Measurements from ENCODE around the gene RAB31.
A peak's percentile ranks its signal among the peaks of the same experiment; 100 is the strongest.

Gene RAB31

GRCh38 chr18:9722691-9723090, 14.6 kb downstream of the RAB31 start:
- peak; percentile 55 to 86 for DNase-seq (ENCODE audit: low read depth in 1 of 2, low spot score in 1 of 2)
- no peak for TF ChIP-seq JUND (IDR thresholded peaks at IDR 0.05; ENCODE audit: low read depth)
- in situ Hi-C loops (cut with HindIII; ENCODE audit: low pct_unique_long_range_greater_than_20kb, low sequenced_read_pairs), result no loop called here

GRCh38 chr18:9724797-9725585, 16.9 kb downstream of the RAB31 start:
- in situ Hi-C loops (cut with HindIII; ENCODE audit: low pct_unique_long_range_greater_than_20kb, low sequenced_read_pairs), result no loop called here
- no peak for DNase-seq (ENCODE audit: low read depth in 1 of 2, low spot score in 1 of 2)
- TF ChIP-seq JUND (IDR thresholded peaks at IDR 0.05; ENCODE audit: low read depth), result no peak

DNA sequence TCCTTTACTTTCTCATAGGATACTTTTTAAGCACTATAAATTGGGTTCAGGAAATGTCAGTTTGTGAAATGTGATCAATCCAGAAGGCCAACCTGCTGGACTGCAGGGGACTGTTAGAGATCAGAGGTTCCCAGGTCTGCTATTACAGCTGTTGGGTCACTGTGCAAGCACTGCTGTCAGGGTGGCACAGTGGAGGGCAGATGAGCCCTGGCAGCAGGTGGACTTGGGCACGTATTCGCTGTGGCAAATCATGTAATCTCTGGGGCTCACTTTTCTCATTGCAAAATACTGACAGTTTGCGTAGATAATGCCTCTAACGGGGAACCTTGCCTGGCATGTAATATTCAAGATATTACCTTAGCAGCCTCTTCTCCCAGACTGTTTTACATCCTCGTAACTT, 18.1 kb downstream of the RAB31 start:
- in situ Hi-C loops (cut with HindIII; ENCODE audit: low pct_unique_long_range_greater_than_20kb, low sequenced_read_pairs), result no loop called here
- no peak for DNase-seq (ENCODE audit: low read depth in 1 of 2, low spot score in 1 of 2)
- TF ChIP-seq JUND (IDR thresholded peaks at IDR 0.05; ENCODE audit: low read depth), result no peak

DNA sequence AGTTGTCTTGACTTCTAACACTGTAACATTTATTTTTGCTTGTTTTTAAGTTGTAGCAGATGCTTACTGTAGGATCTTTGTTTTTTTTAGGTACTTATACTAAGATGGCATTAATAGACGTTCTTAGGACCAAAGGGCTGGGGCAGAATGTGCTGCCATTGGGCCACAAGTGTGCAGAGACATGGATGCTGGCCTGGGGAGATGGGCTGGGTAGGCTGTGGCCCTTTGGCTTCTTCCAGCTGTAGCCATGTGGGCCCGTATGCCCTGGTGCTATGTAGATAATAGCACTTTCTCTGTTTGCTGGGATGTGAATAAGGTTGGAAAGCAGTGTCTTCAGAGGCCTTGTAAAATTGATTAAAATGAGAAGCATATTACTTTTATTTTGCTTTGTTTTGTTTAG, 18.8 kb downstream of the RAB31 start:
- in situ Hi-C loops (cut with HindIII; ENCODE audit: low pct_unique_long_range_greater_than_20kb, low sequenced_read_pairs), result no loop called here
- no peak for TF ChIP-seq JUND (IDR thresholded peaks at IDR 0.05; ENCODE audit: low read depth)
- no peak for DNase-seq (ENCODE audit: low read depth in 1 of 2, low spot score in 1 of 2)

GRCh38 chr18:9730786-9731185, 22.7 kb downstream of the RAB31 start:
- in situ Hi-C loops (cut with HindIII; ENCODE audit: low pct_unique_long_range_greater_than_20kb, low sequenced_read_pairs), result no loop called here
- TF ChIP-seq JUND (IDR thresholded peaks at IDR 0.05; ENCODE audit: low read depth), result no peak
- no peak for DNase-seq (ENCODE audit: low read depth in 1 of 2, low spot score in 1 of 2)

DNA sequence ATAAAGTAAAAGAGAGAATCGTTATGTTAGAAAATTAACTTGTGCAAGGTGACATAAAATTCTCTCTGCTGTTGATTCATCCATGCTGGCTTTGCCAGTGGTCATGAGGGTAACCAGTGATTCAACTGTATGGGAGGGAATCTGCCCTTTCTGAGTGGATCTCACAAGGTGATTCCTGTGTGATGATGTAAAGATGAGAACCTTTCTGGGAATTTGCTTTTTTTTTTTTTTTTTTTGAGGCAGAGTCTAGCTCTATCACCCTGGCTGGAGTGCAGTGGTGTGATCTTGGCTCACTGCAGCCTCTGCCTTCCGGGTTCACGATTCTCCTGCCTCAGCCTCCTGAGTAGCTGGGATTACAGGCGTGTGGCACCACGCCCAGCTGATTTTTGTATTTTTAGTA, 23.3 kb downstream of the RAB31 start:
- DNase-seq (ENCODE audit: low read depth in 1 of 2, low spot score in 1 of 2), result no peak
- no peak for TF ChIP-seq JUND (IDR thresholded peaks at IDR 0.05; ENCODE audit: low read depth)
- in situ Hi-C loops (cut with HindIII; ENCODE audit: low pct_unique_long_range_greater_than_20kb, low sequenced_read_pairs), result no loop called here

DNA sequence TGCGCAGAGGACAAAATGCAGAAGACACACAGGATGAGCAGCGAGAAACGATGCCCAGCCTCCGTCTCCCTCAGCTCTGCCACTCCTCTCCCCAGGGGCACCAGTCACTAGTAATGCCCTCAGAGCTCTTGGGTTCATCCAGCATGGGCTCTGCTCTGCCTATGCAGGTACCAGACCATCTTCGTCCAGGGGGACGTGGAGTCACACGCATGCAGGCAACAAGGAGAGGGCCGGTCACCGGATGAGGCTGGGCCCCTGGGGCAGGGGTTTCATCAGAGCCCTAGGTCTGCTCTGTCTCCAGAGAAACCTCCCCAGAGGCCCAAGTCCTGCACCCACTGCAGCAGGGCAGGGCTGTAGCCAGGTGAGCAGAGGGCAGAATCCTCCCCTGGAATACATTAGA, 23.9 kb downstream of the RAB31 start:
- TF ChIP-seq JUND (IDR thresholded peaks at IDR 0.05; ENCODE audit: low read depth), result no peak
- in situ Hi-C loops (cut with HindIII; ENCODE audit: low pct_unique_long_range_greater_than_20kb, low sequenced_read_pairs), result no loop called here

DNA sequence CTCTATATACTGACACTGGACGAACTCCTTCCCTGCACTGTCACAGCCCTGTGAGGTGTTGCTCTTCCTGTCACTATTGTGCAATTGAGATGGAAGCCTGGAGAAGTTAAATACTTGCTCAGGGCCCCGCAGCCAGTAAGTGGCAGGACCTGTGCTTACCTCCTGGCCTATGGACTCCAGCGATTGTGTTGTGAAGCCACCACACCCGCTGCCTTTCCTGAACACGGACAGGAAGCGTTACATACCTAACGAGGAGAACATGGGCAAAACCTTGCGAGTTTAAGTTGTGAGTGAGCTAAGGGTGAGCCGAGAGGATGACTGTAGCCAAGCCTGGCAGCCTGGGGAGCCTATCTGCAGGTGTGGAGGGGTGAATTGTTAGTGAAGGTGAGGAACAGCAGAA, 26.1 kb downstream of the RAB31 start:
- in situ Hi-C loops (cut with HindIII; ENCODE audit: low pct_unique_long_range_greater_than_20kb, low sequenced_read_pairs), result no loop called here
- no peak for TF ChIP-seq JUND (IDR thresholded peaks at IDR 0.05; ENCODE audit: low read depth)
- no peak for DNase-seq (ENCODE audit: low read depth in 1 of 2, low spot score in 1 of 2)

More for the DNA sequence above, 23.9 kb downstream of the RAB31 start:
- DNase-seq (ENCODE audit: low read depth in 1 of 2, low spot score in 1 of 2), result no peak

DNA sequence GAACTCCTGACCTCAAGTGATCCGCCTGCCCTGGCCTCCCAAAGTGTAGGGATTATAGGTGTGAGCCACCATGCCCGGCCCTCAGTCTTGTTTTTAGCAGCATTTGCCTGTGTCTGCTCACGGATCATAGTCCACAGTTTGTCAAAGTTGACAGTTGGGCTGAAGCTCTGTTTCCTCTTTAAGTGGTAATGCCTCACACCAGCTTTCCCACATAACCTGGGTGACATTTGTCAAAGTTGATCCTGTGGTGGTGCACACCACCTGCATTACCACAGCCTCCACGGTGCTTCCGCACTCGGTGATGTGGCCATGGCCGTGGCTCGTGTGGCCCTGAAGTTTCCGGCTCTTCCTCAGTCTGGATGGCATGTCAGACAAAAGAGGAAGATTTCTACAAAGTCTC, 27.1 kb downstream of the RAB31 start:
- no peak for DNase-seq (ENCODE audit: low read depth in 1 of 2, low spot score in 1 of 2)
- no peak for TF ChIP-seq JUND (IDR thresholded peaks at IDR 0.05; ENCODE audit: low read depth)
- in situ Hi-C loops (cut with HindIII; ENCODE audit: low pct_unique_long_range_greater_than_20kb, low sequenced_read_pairs), result no loop called here

GRCh38 chr18:9735879-9736278, 27.8 kb downstream of the RAB31 start:
- in situ Hi-C loops (cut with HindIII; ENCODE audit: low pct_unique_long_range_greater_than_20kb, low sequenced_read_pairs), result no loop called here
- TF ChIP-seq JUND (IDR thresholded peaks at IDR 0.05; ENCODE audit: low read depth), result no peak
- no peak for DNase-seq (ENCODE audit: low read depth in 1 of 2, low spot score in 1 of 2)

- in situ Hi-C loops (cut with HindIII; ENCODE audit: low pct_unique_long_range_greater_than_20kb, low sequenced_read_pairs), result no loop called here
- TF ChIP-seq JUND (IDR thresholded peaks at IDR 0.05; ENCODE audit: low read depth), result no peak
- DNase-seq (ENCODE audit: low read depth in 1 of 2, low spot score in 1 of 2), result no peak
Observed at GRCh38 chr18:9736286-9736835, 28.3 kb downstream of the RAB31 start.

DNA sequence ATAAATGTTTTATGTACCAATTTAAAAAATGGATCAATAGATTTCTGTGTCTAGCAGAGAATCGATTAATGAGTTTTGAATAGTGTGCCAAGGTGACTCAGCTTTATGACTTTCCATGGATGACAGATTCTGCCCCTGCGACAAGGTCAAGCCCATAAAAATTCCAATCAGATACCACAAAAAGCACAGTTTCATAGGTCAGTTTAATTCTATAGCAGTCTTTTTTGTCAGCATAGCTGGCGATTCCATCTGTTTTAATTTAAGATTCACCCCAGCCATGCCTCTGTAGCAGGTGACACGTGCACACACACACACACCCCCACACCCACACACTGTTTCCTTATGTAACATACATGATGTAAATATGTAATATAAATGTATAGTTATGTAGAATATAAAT, 28.9 kb downstream of the RAB31 start:
- no peak for DNase-seq (ENCODE audit: low read depth in 1 of 2, low spot score in 1 of 2)
- in situ Hi-C loops (cut with HindIII; ENCODE audit: low pct_unique_long_range_greater_than_20kb, low sequenced_read_pairs), result no loop called here
- TF ChIP-seq JUND (IDR thresholded peaks at IDR 0.05; ENCODE audit: low read depth), result no peak

DNA sequence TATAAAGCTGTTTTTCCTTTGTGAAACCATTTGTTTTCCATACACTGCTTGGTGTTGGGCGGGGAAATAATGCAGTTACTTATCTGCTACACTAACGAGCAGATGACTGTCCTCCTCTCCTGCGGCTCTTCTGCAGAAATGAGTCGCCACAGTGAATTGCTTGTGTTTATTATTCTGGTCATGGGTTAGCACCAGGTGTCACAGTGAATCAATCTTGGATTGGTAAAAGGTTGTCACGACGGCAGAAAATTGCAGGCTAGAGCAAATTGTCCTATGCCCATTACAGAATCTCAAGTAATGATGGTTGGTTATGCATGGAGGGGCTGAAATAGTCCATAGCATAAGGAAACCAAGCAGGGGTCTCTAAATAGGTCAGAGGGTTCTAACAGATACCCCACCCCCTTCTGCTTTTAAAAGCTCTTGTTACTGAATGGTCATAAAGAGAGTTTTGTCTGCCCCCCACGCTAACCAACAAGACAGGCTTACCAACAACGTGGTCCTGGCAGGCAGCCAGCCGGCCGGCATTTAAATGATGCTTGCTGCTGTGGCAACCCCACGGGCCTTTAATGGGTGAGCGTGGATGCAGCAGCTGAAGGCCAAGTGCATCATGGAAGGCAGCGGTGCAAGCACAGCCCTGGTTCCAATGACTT, 29.5 kb downstream of the RAB31 start:
- DNase-seq (ENCODE audit: low read depth in 1 of 2, low spot score in 1 of 2), result no peak
- in situ Hi-C loops (cut with HindIII; ENCODE audit: low pct_unique_long_range_greater_than_20kb, low sequenced_read_pairs), result no loop called here
- TF ChIP-seq JUND (IDR thresholded peaks at IDR 0.05; ENCODE audit: low read depth), result no peak
